ENCODE measurements around the gene RPS6KB2.

DNA sequence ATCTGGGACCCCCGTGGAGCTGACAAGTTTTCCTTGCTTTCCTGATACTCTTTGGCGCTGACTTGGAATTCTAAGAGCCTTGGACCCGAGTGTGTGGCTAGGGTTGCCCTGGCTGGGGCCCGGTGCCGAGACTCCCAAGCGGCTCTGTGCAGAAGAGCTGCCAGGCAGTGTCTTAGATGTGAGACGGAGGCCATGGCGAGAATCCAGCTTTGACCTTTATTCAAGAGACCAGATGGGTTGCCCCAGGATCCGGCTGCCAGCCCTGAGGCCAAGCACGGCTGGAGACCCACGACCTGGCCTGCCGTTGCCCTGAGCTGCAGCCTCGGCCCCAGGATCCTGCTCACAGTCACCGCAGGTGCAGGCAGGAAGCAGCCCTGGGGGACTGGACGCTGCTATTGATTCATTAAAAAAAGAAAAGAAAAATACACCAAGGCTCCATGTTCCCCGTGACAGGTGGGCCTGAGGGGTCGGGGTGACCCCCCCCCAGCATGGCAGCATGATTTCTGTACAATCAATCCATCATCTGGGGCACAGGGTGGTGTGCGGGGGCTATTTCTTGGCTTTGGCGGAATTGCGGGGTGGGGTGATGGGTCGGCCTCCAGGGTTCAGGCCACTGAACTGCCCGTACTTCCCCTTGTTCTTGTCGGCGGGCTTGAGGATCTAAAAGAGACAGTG, 30.2 kb upstream of the RPS6KB2 start:
- TF ChIP-seq TEAD1 (CRISPR knock-in tag; IDR thresholded peaks at IDR 0.05) (no peak), POLR2AphosphoS2 (IDR thresholded peaks at IDR 0.05; ENCODE audit: low read length) (no peak; the same call in 1 of the 2 replicates), ZNF184 (CRISPR knock-in tag; IDR thresholded peaks at IDR 0.05) (no peak), EZH2 (IDR thresholded peaks at IDR 0.05; ENCODE audit: borderline replicate concordance, low read depth, low read length) (no peak), ZNF445 (CRISPR knock-in tag; IDR thresholded peaks at IDR 0.05; ENCODE audit: low read depth) (no peak), TEAD4 (IDR thresholded peaks at IDR 0.05; ENCODE audit: low read length) (no peak), TEAD4 (CRISPR knock-in tag; IDR thresholded peaks at IDR 0.05; ENCODE audit: borderline replicate concordance) (no peak), POLR2A (conservative IDR thresholded peaks at IDR 0.05) (peak; percentile 8; the same call in 1 of the 2 replicates), RBM14 (IDR thresholded peaks at IDR 0.05; ENCODE audit: borderline replicate concordance, insufficient read depth, low read depth, low read length) (no peak)

All from K562 (cell line).